UCSD-AML1 (cell line): ENCODE results near the gene GALNT9.
A peak's percentile ranks its signal among the peaks of the same experiment; 100 is the strongest.
"Not testable (repeated sequence)": the region's sequence is repeated elsewhere in the genome, so short reads cannot be mapped to it uniquely, and the experiment has no call there.

ENCODE experiments used
- DNase-seq: peaks from one replicate; lab custom pipeline; 2025; ENCODE audit not compliant: unreplicated experiment; lab: John Stamatoyannopoulos, UW

GALNT9 gene

GRCh38 chr12:132295561-132295960, 33.8 kb downstream of the GALNT9 start:
- DNase-seq, result not testable (repeated sequence)

GRCh38 chr12:132295101-132295526, 34.3 kb downstream of the GALNT9 start:
- DNase-seq, result no peak

- DNase-seq, result no peak
These were observed 35.0 kb downstream of the GALNT9 start for GRCh38 chr12:132294121-132295034.

DNA sequence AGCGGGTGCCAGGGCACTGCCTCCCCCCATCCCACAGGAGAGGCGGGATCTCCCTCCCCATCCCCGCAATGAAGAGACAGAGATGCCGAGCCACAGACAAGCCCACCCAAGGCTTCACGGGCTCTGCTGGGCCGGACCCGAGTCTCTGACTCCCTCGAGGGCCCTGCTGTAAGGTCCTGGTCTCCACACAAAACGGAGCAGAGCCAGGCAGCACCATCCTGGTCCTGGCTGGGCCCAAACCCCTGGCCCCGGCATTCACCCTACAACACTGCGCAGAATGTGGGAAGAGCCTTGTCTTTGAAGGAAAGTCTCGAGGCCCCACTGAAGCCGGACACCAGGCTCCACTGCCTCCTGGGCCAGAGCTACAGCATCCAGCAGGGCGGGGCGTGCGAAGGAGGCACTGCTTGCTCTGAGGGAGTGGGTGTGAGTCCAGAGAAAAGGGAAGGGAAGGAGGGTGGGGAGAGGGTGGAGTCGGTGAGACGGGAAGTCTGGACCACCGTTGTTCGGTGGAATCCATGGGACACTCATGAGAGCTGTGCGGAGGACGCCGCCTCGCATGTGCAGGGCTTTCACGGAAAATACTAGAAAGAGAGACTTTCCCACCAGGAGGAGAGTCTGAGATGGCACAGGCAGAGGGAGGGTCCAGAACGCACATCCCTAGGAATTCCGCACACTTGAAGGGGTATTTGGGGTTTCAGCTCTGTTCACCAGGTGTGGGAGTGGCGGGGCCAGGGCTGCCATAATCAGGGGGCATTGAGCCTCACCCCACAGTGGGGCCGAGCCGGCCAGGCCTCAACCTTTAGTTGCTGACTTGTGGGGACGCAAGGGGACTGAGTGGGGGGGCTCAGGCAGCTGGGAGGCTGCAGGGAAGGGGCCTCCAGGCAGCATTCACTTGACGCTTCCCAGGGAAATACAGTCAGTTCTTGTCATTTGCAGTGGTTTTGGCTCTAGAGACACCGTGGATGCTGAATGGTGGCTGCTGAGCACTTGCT, 36.8 kb downstream of the GALNT9 start:
- DNase-seq, result no peak

DNA sequence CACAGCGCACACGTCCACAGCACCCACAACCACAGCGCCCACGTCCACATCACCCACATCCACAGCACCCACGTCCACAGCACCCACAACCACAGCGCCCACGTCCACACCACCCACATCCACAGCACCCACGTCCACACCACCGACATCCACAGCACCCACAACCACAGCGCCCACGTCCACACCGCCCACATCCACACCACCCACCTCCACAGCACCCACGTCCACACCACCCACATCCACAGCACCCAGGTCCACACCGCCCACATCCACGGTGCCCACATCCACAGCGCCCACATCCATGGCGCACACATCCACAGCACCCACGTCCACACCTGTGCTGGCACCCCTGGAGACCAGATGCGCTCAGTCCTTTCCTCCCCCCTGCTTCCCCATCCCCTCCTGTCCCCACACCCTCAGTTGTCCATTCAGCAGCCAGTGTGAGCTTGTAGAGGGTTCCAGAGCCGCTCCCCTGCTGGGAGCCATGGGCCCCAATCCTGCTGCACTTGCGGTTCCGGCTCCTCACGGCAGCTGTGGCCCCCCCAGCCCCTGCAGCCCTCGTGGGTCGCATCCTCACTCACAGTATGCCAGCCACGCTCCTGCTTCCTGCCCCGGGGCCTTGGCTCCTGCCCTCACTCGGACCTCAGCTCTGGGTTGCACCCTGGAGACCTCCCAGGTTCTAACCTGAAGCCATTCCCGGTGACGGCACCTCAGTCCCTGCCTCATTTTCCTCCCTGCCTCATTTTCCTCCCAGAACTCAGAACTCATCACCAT, 37.8 kb downstream of the GALNT9 start:
- DNase-seq, result no peak

DNA sequence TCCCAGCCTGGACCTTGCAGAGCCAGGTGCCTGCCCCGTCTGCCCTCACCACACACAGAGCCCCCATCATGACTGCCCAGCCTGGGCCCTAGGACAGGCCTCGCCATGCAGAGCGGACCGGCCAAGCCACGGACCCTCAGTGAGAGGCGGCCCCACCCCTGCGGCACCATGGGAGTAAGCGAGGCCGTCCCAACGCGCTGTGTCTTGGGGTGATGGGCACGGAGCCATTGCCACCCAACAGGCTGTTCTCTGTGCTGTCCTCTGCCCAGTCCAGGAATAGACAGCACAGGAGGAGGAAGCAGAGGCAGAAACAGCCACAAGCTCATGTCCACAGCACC, 39.2 kb downstream of the GALNT9 start:
- DNase-seq, result no peak

DNA sequence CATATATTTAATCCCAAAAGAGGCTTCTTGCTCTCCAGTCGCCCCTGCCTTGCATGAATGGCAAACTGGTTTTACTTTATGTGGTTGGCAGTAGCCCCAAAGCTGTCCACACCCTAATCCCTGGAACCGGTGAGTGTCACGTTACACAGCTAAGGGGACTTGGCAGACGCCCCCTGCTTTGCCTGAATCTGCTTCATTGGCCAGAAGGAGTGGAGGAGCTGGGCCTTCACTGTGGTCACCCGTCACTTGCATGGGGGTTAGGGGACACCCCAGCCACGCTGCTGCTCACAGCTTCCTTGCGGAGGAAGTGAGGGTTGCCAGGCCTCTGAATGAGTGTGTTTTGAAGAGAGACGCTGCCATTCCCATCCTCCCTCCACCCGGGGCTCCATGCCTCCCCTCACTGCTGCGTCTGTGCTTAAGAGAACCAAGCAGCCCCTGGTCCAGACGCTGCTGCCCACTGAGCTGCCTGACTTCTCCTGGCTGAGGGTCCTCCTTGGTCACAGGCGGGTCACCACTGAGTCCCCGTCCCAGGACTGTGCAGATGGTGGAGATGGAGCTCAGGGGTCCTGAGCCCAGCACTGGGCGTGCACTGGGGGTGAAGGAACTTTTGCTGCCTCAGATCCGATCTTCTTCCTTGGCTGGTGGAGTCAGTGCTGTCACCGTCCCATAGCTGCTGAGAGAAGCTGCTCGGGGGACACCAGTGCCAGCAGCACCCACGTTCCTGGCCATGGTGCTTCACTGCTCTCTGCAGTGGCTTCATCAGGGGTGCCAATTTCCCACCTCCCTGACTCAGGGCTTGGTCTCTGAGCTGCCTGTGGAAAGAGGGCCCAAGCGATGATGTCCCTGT, 39.8 kb downstream of the GALNT9 start:
- no peak for DNase-seq

- no peak for DNase-seq
These were observed 40.7 kb downstream of the GALNT9 start for GRCh38 chr12:132288516-132289215.

- DNase-seq, result no peak
These were observed 41.8 kb downstream of the GALNT9 start for GRCh38 chr12:132287391-132288238.

DNA sequence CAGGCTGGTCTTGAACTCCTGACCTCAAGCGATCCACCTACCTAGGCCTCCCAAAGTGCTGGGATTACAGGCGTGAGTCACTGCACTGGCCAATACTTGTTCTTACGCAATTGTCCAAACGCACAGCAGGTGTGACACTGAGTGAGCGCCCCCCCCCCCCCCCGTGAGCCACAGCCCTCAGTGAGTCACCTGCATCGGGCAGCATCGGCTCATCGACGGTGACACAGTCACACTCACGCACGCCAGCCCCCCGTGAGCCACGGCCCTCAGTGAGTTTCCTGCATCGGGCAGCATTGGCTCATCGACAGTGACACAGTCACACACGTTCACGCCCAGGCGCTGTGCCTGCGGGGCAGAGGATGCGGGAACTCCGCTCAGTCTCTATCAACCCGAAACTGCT, 42.5 kb downstream of the GALNT9 start:
- no peak for DNase-seq

GRCh38 chr12:132285991-132286681, 43.3 kb downstream of the GALNT9 start:
- no peak for DNase-seq

- no peak for DNase-seq
These were observed 44.3 kb downstream of the GALNT9 start for GRCh38 chr12:132284827-132285741.

- peak; percentile 28 for DNase-seq
These were observed 45.1 kb downstream of the GALNT9 start for GRCh38 chr12:132284071-132284826.

- peak; percentile 46 for DNase-seq
These were observed 46.2 kb downstream of the GALNT9 start for GRCh38 chr12:132282950-132283771.
